Kidney epithelial cell (primary cell): ENCODE data around the gene YEATS4. TPM values are rescaled to one million over a fixed set of nuclear protein-coding genes. Genes with fewer than 3 reads are reported as not detected.

Experiments
- DNase-seq: peaks from one replicate; pipeline ENCODE4 v3.0.0-alpha.2; 2010; ENCODE audit warnings: low read depth
- H3K27me3 ChIP-seq: 2 replicates; pipeline ENCODE4 v1.6.0; 2011; ENCODE audit warnings: low read length; ENCODE audit not compliant: control insufficient read depth, insufficient read depth
- H3K36me3 ChIP-seq: 2 replicates; pipeline ENCODE4 v1.5.1; 2011; ENCODE audit warnings: low read length; ENCODE audit not compliant: control insufficient read depth, insufficient read depth
- H3K4me3 ChIP-seq: 2 replicates; pipeline ENCODE4 v1.5.1; 2011; ENCODE audit warnings: low read depth, mild to moderate bottlenecking, control low read depth, low read length
- total RNA-seq: library from RNA; depleted of rRNA; stranded (reverse); fragments of >200 nt; gene quantifications from 2 replicates; pipeline ENCODE4 v1.2.3, GENCODE V29; 2015
- TF ChIP-seq, protein P1 (sequence below): IDR thresholded peaks from 2 replicates; pipeline ENCODE4 v1.5.1; 2011; ENCODE audit warnings: mild to moderate bottlenecking, moderate library complexity, low read length, control low read depth, inconsistent platforms; ENCODE audit not compliant: insufficient read depth, poor library complexity, severe bottlenecking

YEATS4 gene
- total RNA-seq, 1 donor from 2014 or later = 55.6 TPM

DNA sequence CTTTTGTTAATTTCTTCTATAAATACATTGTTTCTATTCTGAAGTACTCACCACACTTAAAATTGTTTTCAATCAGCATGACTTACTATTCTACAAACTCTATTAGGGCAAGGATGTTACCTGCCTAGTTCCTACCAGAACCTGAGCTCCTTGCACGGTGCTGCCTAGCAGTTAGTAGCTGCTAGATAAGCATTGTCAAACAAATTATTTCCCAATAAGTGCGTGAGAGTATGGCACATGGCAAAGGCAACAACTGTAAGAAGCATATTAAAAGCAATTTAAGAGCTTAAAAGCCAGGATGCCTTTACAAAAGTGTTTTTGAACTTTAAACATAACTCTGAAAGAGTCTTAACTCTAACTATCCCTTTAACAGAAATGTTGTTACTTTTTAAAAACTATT is 19.5 kb upstream of the YEATS4 start:
- no peak overlapping the region for H3K4me3 ChIP-seq
- H3K36me3 ChIP-seq = no peaks in the 10 kb centered on the region
- DNase-seq = no peak
- no peaks in the 10 kb centered on the region for H3K27me3 ChIP-seq
- TF ChIP-seq, protein P1, sequence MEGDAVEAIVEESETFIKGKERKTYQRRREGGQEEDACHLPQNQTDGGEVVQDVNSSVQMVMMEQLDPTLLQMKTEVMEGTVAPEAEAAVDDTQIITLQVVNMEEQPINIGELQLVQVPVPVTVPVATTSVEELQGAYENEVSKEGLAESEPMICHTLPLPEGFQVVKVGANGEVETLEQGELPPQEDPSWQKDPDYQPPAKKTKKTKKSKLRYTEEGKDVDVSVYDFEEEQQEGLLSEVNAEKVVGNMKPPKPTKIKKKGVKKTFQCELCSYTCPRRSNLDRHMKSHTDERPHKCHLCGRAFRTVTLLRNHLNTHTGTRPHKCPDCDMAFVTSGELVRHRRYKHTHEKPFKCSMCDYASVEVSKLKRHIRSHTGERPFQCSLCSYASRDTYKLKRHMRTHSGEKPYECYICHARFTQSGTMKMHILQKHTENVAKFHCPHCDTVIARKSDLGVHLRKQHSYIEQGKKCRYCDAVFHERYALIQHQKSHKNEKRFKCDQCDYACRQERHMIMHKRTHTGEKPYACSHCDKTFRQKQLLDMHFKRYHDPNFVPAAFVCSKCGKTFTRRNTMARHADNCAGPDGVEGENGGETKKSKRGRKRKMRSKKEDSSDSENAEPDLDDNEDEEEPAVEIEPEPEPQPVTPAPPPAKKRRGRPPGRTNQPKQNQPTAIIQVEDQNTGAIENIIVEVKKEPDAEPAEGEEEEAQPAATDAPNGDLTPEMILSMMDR = no peak

DNA sequence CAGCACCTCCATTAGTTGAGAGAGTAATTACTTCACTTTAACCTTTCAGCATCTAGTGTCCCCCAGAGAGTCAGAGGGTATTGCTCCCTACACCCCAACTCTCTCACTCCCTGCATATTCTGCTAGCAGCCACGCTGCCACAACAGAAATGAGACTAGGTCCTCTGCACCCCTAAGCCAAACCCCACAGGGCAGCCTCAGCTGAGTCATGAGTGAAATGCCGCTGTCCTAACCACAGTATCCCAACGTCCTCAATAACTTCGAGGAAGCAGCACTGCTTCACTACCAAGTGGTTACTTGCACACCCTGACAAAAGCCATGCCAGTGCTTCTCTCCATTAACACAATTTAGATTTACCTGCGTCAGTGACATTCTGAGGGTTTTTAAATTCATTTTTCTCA is 18.2 kb upstream of the YEATS4 start:
- no peak for DNase-seq
- Histone ChIP-seq H3K27me3 (no peaks in the 10 kb centered on the region), H3K36me3 (no peaks in the 10 kb centered on the region), H3K4me3 (no peak overlapping the region)
- TF ChIP-seq, protein P1 = no peak

DNA sequence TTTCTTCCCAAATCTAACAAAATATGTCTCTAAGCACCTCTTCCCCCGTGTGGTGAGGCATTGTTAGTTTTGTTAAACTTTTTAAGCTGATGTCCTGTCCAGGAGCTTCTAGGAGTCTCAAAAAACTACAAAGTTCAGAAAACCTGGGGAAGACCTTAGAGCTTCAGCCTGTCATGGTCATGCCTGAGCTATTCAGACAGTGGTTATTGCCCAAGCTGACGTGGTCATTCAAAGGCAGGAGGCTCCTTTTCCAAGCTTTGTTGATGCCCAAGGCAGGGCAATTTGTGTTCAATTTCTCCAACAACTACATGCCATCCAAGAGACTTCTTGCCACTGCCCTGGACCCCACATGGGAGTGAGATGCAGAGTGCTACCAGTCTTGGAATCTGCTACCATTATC is 17.1 kb upstream of the YEATS4 start:
- H3K27me3 ChIP-seq = no peaks in the 10 kb centered on the region
- H3K36me3 ChIP-seq = no peaks in the 10 kb centered on the region
- TF ChIP-seq, protein P1 = no peak
- no peak overlapping the region for H3K4me3 ChIP-seq
- no peak for DNase-seq

DNA sequence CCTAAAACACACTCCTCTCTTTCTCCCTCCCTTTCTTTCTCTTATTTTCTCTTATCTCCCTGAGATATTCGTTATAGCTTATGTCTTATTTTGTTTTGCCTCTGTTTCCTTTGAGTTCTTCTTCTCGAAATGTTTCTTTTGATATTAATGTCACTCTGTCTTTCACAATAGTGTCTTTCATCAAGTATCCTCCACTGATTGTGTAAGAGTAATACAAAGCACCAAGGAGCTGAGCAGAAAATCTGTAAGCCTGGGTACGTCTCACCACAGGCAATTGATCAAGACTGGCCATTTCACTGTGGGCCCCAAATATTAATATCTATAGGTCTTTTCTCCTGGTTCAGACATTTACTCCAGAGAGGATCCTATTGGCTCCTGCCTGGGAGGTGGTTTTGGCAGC is 16.2 kb upstream of the YEATS4 start:
- Histone ChIP-seq H3K4me3 (no peak overlapping the region), H3K36me3 (no peaks in the 10 kb centered on the region), H3K27me3 (no peaks in the 10 kb centered on the region)
- TF ChIP-seq, protein P1 = no peak
- DNase-seq = no peak

DNA sequence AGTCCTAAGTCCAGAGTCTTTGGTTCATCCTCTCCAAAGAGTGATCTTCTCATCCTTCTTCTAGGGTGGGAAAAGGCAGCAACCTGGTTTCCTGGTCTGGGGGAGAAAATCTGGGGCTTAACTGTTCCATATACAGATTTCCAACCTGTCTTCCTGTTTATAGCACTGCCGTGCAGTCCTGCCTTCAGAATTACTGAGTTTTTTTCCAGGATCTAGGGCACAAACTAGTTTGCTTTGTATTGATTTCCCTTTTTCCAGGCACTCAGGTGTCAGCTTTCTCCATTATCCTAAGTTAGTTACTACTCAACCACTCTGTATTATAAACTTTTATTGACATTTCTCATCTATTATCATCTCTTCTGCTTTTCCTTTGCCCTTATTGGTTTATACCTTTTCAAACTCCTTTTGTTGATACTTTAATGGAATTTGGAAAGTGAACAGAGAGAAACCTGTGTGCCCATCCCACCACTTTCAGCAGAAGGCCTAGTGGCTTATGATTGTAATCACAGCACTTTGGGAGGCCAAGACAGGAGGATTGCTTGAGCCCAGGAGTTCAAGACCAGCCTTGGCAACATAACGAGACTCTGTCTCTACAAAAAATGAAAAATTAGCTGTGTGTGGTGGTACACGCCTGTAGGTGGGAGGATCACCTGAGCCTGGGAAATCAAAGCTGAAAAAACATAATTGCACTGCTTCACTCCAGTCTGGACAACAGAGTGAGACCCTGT is 15.5 kb upstream of the YEATS4 start:
- TF ChIP-seq, protein P1 = no peak
- no peaks in the 10 kb centered on the region for H3K36me3 ChIP-seq
- DNase-seq = no peak
- no peak overlapping the region for H3K4me3 ChIP-seq
- no peaks in the 10 kb centered on the region for H3K27me3 ChIP-seq

DNA sequence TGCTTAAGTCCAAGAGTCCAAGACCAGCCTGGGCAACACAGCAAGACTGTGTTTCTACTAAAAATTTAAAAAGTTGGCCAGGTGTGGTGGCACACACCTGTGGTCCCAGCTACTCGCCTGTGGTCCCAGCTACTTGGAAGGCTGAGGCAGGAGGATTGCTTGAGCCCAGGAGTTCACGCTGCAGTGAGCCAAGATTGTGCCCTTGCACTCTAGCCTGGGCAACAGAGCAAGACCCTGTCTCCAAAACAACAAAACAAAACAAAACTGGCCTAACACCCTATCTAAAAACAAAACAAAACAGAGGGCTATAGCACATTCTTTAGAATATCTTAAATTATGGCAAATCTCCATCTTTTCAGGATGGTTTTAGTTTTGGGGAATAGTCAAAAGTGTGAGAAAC is 14.5 kb upstream of the YEATS4 start:
- Histone ChIP-seq H3K4me3 (no peak overlapping the region), H3K27me3 (no peaks in the 10 kb centered on the region), H3K36me3 (no peaks in the 10 kb centered on the region)
- no peak for DNase-seq
- TF ChIP-seq, protein P1 = no peak
